HepG2 (cell line): ENCODE measurements around the gene DEPDC5. TPM values are rescaled to one million over a fixed set of nuclear protein-coding genes. Genes with fewer than 3 reads are reported as not detected.

Experiments used
- ARID4A ChIP-seq: sonication (generic); formaldehyde crosslinking; IDR thresholded peaks from 2 replicates; pipeline ENCODE4 v1.5.0; 2020; ENCODE audit warnings: mild to moderate bottlenecking, missing genetic modification reagents, borderline replicate concordance
- FOXA3 ChIP-seq: IDR thresholded peaks from 2 replicates; pipeline ENCODE4 v1.6.1; 2016; ENCODE audit warnings: missing genetic modification reagents, missing compliant biosample characterization
- GPN1 ChIP-seq: sonication (generic); formaldehyde crosslinking; IDR thresholded peaks from 2 replicates; pipeline ENCODE4 v1.5.1; 2020; ENCODE audit warnings: missing genetic modification reagents, borderline replicate concordance
- PRPF4 ChIP-seq: fragments of 200-400 bp; formaldehyde crosslinking; IDR thresholded peaks from 2 replicates; pipeline ENCODE4 v1.6.1; 2016; ENCODE audit warnings: low read length, low read depth; ENCODE audit not compliant: poor library complexity, severe bottlenecking
- RXRB ChIP-seq: IDR thresholded peaks from 2 replicates; pipeline ENCODE4 v1.6.1; 2016; ENCODE audit warnings: borderline replicate concordance, missing genetic modification reagents, missing compliant biosample characterization
- ZBTB38 ChIP-seq: sonication (generic); formaldehyde crosslinking; IDR thresholded peaks from 2 replicates; pipeline ENCODE4 v1.5.1; 2020; ENCODE audit warnings: mild to moderate bottlenecking, missing genetic modification reagents
- ZNF292 ChIP-seq: sonication (generic); formaldehyde crosslinking; IDR thresholded peaks from 2 replicates; pipeline ENCODE4 v1.8.1; 2022; ENCODE audit warnings: mild to moderate bottlenecking, low read depth, missing genetic modification reagents, borderline replicate concordance
- ZNF609 ChIP-seq: sonication (generic); formaldehyde crosslinking; IDR thresholded peaks from 2 replicates; pipeline ENCODE4 v1.4.0; 2020; ENCODE audit warnings: mild to moderate bottlenecking, missing genetic modification reagents, borderline replicate concordance
- ZNF652 ChIP-seq: IDR thresholded peaks from 2 replicates; pipeline ENCODE4 v1.6.1; 2016; ENCODE audit warnings: low read depth, borderline replicate concordance
- ZNF83 ChIP-seq: sonication (generic); formaldehyde crosslinking; IDR thresholded peaks from 2 replicates; pipeline ENCODE4 v1.4.0; 2020; ENCODE audit warnings: missing genetic modification reagents, mild to moderate bottlenecking, borderline replicate concordance
- ZXDC ChIP-seq: sonication (generic); formaldehyde crosslinking; IDR thresholded peaks from 2 replicates; pipeline ENCODE4 v1.5.0; 2020; ENCODE audit warnings: mild to moderate bottlenecking, missing genetic modification reagents
- polyA plus RNA-seq, 8 experiments: library from polyadenylated mRNA; depleted of rRNA in 3 of 8; stranded (reverse) in 7 of 8; unstranded in 1 of 8; fragments of >200 nt; fragmentation: Illumina TruSeq in 4 of 8; extraction: Trizol in 4 of 8; gene quantifications; 2 replicates each; pipeline versions ENCODE4 v1.2.1 to v1.2.3, GENCODE V29; 2011 to 2016; ENCODE audit warnings: low read depth in 4 of 8, missing spikeins in 1 of 8, mixed read lengths in 1 of 8; ENCODE audit not compliant: insufficient read depth in 1 of 8
- total RNA-seq, 5 experiments: library from RNA; depleted of rRNA; stranded (reverse); fragments of >200 nt; fragmentation: Illumina TruSeq; extraction: Trizol; gene quantifications; 2 replicates each; pipeline ENCODE4 v1.2.3, GENCODE V29; 2016; ENCODE audit warnings: low read depth in 1 of 5

The DEPDC5 gene
- total and polyA plus RNA-seq, 2 of the 13 experiments (the other 11 are each of a cell fraction or from before 2014, with no cell fraction given), result 9.8 to 12.4 TPM

- TF ChIP-seq PRPF4, result no peak
- no peak for TF ChIP-seq ZNF292 (CRISPR knock-in tag)
- no peak for TF ChIP-seq ZNF83
- peak; percentile 66; the same call in 1 of the 2 replicates for TF ChIP-seq RXRB
- no peak; the same call in 1 of the 2 replicates for TF ChIP-seq ZNF652 (CRISPR knock-in tag)
- TF ChIP-seq ZNF609 (CRISPR knock-in tag), result no peak
- peak; percentile 96 for TF ChIP-seq ARID4A (CRISPR knock-in tag)
- peak; percentile 49 for TF ChIP-seq FOXA3 (CRISPR knock-in tag)
- peak; percentile 88 for TF ChIP-seq ZBTB38 (CRISPR knock-in tag)
- TF ChIP-seq GPN1 (CRISPR knock-in tag), result no peak
- TF ChIP-seq ZXDC (CRISPR knock-in tag), result peak; percentile 36; the same call in 1 of the 2 replicates
Observed at GRCh38 chr22:31749636-31750364, 4.0 kb upstream of the DEPDC5 start, which contains the start of gene PRR14L (continued).
